ENCODE data around the gene HEATR5B. TPM values are rescaled to one million over a fixed set of nuclear protein-coding genes. Genes with fewer than 3 reads are reported as not detected.
"Not testable (repeated sequence)": the region's sequence is repeated elsewhere in the genome, so short reads cannot be mapped to it uniquely, and the experiment has no call there.

HEATR5B gene
- total RNA-seq, 1 donor from 2014 or later, result 22.4 TPM

DNA sequence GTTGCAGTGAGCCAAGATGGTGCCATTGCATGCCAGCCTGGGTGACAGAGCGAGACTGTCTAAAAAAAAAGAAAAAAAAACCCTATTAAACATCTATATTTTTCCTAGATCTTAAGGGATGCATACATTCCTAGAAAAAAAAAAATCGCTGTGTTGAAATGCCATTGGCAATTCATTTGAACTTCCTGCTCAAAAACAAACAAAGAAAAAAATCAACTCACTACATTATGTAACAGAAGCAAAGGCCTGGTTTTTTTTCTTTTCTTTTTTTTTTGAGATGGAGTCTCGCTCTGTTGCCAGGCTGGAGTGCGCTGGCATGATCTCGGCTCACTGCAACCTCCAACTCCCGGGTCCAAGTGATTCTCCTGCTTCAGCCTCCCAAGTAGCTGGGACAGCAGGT, 96.2 kb downstream of the HEATR5B start:
- no peak for DNase-seq (ENCODE audit: low spot score)

DNA sequence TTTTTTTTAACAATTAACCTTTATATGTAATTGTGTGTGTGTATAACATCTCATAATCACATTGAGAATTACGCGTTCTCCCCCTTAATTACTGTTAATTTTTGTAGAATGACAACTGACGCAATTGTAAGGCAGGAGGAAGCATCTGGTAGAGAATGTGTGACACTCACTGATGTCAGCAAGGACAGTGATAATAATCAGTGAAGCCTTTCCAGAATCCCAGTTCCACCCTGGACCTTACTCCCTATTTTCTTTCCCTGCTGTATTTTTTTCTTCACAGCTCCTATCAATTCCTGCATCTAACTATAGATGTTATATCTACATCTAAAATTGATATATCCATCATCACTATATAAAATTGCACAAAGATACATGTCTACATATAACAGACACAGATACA, 101.7 kb downstream of the HEATR5B start:
- DNase-seq (ENCODE audit: low spot score), result no peak

DNA sequence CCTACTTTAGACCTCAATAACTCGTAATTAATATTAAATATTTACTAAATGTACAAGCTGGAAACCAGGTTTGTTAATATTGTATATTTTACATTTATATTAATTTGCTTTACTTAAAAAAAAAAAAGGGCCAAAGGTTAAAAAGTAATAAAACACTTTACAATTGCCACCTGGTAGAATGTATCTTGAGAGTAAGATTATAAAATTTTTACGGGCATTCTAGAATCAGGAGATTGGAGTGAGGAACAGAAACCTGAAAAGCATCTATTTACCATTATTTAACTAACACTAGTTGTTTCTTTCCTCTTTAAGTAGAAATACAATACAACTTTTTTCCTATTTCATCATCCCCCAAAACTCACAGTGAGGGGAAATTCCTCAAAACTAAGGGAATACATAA, 102.3 kb downstream of the HEATR5B start:
- no peak for DNase-seq (ENCODE audit: low spot score)

DNA sequence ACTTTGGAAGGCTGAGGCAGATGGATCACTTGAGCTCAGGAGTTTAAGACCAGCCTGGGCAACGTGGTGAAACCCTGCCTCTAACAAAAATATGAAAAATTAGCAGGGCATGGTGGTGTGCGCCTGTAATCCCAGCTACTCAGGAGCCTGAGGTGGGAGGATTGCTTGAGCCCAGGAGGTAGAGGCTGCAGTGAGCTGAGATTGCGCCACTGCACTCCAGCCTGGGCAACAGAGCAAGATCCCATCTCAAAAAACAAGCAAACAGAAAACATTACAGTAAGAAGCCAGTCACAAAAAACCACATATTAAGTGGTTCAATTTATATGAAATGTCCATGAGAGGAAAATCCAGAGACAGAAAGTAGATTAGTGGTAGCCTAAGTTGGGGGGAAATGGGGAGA, 105.2 kb downstream of the HEATR5B start:
- not testable (repeated sequence) for DNase-seq (ENCODE audit: low spot score)

DNA sequence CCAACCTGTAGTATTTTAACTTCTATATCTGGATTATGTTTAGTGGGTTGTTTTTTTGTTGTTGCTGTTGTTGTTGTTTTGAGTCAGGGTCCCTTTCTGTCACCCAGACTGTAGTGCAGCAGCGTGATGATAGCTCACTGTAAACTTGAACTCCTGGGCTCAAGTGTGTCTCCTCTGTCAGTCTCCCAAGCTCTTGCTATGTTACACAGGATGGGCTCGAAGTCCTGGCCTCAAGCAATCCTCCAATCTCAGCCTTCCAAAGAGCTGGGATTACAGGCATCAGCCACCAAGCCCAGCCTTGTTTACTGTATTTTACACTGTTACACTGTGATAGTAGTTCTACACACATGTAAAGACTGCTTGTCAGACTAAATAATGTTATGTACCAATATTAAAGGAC, 108.1 kb downstream of the HEATR5B start:
- no peak for DNase-seq (ENCODE audit: low spot score)

DNA sequence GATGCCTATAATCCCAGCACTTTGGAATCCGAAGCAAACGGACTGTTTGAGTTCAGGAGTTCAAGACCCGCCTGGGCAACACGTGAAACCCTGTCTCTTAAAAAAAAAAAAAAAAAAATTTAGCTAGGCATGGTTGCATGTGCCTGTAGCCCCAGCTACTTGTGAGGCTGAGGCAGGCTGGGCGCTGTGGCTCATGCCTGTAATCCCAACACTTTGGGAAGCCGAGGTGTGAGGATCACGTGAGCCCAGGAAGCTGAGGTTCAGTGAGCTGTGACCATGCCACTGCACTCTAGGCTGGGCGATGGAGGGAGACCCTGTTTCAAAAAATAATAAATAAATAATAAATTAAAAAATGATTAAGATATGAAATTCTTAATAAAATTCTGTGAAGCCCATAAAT, 108.9 kb downstream of the HEATR5B start:
- DNase-seq (ENCODE audit: low spot score), result no peak

DNA sequence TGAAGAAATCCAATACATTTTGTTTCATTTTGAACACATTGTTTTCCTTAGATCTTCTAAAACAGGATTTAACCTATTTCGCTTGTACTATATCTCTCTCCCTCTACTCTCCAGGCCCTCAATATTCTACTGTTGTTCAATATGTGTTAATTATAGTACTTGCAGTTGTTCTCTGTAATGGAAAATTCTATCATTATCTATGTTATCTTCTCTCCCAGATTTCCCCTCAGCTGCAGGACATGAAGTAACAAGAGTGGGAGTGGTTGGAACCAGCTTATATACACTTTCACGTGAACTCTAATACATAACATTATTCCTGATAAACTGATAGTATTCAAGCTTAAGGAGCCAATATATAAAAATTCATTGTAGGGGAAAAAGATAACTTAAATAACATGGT, 110.9 kb downstream of the HEATR5B start:
- no peak for DNase-seq (ENCODE audit: low spot score)

DNA sequence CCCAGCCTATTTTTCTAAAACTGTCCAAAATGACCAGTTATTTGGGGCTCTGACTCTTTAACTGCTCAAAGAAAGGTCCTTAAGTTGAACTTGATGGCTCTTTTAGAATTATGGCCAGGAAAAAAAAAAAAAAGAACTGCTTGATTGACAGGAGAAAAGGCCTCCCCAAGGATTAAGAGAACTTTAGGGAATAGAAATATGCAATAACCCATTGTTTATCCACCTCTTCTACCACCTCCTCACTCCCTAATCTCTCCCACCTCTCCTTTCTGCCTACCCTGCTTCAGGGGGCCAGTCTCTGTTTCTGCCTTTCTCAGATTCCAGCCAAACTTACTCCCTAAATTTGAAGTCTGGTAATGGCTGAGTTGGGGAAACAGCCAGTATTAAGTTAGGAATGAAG, 112.2 kb downstream of the HEATR5B start:
- DNase-seq (ENCODE audit: low spot score), result no peak

DNA sequence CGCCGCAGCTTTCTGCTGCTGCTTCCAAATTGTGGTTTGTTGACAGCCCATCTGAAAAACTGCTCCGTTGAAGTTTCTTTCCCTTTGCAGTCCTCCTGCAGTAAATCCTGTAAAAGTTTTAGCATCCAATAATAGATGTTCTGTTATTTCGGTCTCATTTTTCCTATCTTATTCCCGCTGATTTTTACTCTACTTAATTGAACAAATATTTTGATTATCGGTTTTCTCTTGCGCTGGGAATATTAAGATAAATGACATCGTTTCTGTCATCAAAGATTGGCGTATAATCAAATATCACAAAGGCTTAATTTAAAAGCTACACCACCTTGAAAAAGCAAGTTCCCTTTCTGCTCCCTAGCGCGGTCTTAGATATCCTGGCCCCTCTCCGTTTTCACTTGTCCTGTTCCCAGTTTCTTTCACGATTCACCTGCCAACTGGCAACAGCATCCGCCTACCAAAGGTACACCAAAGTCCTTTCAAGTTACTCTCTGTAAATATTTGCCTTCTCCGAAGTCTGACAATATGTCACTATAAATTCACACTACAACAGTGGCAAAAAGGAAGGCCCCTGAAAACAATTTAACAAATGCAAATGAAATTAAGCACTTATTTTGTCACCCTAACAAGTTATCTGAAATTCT, 116.8 kb downstream of the HEATR5B start:
- DNase-seq (ENCODE audit: low spot score), result no peak

DNA sequence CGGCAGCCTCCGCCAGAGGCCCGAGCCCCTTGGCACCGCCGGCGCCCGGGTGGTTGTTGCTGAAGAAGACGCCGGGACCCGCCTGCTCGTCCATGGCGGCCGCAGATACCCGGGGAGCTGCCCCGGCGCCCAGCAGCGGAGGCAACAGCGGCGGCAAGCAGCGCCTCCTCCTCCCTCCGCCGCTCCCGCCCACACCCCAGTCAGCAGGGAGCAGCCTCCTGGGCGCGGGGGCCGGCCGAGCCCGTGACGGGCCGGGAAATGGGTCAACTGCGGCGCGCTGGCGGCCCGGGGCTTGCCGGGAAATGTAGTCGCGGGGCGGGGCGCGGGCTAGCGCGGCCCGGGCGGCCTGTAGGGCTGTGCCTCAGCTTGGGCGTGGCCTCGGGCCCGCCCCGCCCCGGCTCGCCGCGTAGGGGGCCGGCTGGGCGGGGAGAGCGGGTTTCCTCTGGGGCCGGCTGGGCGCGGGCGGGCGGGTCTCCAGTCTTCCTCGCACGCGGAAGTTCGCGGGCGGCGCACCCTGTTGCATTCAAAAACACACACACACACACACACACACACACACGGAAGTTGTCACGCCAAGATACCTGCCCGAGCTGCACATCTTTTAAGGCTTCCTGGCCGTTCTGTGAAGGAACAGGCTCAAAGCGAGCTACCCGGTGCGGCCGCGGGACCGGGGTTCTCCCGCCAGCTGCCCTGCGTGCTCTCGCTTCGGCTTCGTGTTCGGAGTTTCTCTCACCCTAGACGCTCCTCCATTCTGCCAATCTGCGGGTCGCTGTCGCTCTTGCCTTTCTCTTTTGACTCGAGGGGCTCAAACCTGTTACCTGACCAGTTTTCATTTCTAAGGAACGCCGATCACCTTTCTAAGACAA, 117.6 kb downstream of the HEATR5B start, which contains the start of gene STRN:
Gene STRN (minus strand): TSS at position 167 of the 866 bp plus-strand sequence. CDS start 73 bp downstream, at position 94.
- peak; percentile 100 for DNase-seq (ENCODE audit: low spot score)

DNA sequence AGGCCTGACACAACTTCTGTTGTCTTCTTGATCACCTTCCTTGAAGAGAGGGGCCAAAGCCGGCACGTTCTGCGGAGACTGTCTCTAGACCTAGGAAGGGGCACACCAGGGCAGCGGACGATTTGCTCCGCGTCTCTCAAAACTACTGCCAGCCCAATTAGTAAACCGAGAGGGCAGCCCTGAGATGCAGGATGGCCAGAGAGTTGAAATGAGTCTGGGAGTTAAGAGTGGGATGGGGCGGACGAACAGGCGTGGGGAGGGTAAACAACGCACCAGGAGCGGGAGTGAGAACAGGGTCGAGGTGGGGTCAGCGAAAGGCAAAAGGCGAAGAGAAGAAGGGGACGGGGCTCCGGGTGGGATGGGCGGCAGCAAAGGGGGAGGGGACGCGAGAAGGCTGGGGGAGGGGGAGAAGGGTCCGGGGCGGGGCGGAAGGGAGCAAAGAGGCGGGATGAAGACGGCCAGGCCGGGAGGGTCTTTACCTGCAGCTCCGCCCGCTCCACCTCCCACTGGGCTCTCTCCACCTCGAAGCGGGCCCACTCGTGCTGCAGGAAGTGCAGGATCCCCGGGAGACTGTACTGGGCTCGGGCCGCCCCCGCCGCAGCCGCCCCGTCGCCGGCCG, 118.3 kb downstream of the HEATR5B start:
- DNase-seq (ENCODE audit: low spot score), result no peak

DNA sequence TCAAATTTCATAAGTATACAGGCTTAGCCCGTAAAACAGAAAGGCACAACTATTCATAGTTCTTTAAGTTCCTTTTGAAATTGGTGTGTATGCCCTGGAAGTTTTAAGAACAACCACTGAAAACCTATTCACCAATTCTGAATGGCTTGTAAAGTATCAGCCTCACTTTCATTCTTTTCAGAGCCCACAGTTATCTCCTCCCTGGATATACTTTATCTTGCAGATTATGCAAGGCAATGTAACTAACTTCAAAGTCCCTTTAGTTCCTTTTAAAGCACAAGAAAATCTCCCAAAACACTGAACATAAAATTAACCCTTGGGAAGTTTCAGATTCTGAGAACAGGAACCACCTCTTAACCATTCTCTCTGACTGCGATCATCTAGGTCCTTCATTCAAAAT, 119.0 kb downstream of the HEATR5B start:
- no peak for DNase-seq (ENCODE audit: low spot score)

DNA sequence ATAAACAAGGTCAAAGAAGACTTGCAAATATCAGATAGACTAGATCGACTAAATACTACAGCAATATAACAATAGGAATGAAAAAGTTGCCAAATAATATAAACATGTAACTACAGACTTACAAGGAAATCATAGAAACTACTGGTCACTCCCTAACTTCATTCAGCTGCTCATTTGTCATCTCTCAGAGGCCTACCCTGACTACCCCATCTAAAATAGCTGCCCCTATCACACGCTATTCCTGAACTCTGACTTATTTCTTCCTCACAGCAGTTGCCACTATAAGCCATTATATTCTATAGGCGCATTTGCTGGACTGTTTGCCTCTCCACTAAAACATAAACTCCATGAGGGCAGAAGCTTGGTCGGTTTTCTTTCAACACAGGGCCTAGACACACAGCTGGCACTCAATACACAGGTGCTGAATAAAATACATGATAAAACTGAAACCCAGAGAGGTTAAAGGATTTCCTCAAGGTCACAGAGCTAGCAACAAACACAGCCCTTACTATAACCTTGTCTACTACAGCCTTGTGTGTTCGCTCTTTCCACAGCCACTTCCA, 119.6 kb downstream of the HEATR5B start:
- DNase-seq (ENCODE audit: low spot score), result no peak

DNA sequence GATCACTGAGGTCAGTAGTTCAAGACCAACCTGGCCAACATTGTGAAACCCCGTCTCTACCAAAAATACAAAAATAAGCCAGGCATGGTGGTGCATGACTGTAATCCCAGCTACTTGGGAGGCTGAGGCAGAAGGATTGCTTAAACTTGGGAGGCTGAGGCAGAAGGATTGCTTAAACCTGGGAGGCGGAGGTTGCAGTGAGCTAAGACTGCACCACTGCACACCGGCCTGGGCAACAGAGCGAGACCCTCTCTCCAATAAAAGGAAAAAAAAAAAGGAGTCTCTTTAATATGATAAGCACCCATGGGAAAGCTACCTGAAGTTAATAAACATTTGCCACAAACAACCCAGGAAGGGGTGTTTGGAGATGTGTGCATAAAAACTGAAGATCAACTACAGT, 120.4 kb downstream of the HEATR5B start:
- DNase-seq (ENCODE audit: low spot score), result no peak

DNA sequence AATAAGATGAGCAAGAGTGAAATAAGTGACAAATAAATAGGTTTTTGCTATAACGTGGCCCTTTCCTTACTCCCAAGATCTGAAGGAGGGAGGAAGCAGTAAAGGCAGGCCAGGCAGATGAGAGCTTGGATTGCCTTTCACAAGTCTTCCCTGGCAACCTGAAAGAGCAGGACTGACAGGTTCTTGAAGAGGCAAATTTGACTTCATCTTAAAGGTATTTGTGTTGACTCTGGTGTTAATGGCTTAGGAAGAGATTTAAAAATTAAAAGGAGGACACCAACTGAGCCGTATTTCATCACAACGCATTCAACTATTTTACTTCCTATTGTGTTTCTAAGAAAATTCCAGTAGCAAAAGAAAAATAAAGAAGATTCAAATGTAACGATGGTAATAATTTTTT, 121.1 kb downstream of the HEATR5B start:
- DNase-seq (ENCODE audit: low spot score), result no peak

DNA sequence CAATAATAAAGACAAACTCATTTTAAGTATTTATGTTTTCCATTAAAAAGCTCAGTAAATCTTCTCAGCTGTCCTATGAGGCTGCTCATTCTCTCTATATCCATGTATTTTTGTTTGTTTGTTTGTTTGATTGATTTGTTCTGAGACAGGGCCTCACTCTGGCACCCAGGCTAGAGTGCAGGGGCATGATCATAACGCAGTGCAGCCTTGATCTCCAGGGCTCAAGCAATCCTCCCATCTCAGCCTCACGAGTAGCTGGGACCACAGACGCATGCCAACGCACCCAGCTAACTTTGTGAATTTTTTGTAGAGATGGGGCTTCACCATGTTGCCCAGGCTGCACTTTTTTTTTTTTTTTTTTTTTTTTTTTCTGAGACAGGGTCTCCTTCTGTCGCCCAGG, 123.4 kb downstream of the HEATR5B start:
- no peak for DNase-seq (ENCODE audit: low spot score)

DNA sequence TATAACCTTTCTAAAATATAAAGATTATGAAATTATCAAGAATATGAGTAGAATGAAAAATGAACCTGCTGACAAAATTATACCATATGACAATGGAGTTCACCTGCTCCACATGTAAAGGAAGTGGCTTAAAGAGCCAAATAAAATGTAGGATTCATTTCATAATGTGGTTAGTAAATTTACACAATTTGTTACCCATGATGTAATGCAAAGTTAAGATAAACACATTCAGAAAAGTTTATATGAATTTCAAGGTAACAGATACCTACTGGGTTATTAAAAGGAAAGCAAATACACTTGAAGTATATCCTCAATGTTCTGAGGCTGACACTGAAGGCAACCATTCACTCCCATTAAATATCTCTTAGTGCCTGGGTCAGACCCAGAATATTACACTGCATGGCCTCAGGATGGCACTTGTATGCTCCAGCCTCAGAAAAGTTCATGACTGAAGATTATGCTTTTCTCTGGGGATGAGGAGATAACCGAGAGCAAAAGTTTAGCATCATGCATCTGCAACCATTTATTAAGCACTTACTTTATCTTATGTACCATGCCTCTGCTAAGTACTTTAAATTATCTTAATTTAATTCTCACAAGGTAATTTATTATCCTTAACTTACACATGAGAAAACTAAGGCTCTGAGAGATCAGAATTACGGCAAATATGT, 124.0 kb downstream of the HEATR5B start:
- no peak for DNase-seq (ENCODE audit: low spot score)

DNA sequence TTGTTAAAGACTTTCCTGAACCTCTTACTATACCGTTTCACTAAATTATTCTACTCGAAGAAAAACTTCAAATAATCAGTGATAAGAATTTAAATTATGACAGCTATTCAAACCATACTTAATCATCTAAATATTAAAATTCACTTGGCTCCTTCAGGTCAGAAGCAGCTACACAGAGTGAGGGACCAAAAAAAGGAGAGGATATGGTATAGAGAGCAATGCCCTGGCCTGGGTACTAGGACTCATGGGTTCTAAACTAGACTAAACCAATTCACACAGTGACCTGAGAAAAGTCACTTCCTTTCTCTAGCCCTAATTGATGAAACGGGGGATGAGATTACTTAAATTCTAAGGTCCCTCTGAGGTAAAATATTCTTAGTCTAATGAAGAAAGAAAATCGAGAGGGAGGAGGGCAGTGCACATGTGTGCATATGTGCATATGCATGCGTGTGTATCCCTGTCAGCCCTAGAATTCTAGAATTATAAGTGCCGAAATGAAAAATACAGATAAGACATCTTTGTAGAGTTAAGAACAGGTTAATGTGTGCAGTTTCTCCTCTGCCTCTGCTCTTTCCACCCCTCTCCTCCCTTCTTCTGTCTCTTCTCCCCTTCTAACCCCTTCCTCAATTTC, 129.1 kb downstream of the HEATR5B start:
- DNase-seq (ENCODE audit: low spot score), result no peak

DNA sequence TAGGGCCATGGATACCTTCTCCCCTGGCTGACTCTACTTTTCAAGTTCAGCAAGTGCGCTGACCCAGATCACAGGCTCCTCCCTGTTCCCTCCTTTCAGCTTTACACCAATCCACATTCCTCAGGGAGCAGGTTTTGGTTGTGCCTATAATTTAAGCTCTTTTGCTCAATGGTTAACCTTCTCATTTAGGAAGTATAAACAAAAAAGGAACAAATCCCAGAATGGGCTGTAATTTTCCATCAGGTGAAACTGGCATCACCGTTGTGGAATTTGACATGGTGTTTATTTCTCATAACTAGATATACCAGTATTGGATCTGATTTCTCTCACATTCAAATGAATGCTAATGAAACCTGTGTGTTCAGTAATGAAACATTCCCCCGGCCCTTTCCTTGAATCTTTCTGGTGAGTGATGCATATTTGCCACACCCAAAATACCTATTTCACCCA, 131.4 kb downstream of the HEATR5B start:
- no peak for DNase-seq (ENCODE audit: low spot score)

DNA sequence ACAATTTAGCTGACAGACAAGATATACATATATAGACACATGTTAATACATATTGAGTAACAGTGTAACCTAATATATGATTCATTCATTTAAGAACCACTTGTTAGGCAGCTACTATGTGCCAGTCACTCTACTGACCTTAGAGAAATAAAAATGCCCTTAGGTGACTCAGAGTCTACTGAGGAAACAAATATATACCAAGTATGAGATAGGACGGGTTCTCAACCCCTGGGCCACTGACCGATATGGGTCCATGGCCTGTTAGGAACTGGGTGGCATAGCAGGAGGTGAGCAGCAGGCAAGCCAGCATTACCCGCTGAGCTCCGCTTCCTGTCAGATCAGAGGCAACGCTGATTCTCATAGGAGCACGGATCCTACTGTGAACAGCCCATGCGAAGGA, 132.6 kb downstream of the HEATR5B start:
- DNase-seq (ENCODE audit: low spot score), result no peak

DNA sequence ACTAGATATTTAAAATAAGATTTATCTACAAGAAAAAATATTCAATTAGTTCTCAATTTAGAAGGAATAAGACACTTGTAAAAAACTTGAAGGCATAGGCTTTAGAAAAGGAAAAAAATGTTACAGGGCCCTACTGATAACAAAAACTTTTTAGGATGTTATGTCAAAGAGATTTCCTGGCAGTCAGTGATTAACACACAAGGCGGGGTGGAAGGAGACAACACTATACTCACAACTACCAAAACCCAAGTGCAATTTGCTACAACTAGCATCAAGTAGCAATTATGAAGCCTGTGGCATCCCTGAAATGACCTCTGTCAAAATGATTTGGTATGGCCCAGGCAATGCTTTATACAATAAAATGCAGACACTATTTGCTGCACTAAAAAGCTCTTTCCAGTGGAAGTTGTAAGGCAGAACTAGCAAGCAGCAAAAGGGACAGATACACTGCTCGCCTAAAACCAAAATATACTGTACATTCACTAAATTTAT, 133.1 kb downstream of the HEATR5B start:
- no peak for DNase-seq (ENCODE audit: low spot score)

Measured in mesenteric fat pad (tissue), 1 donor.